ENCODE measurements around the gene HEMGN.
A peak's percentile ranks its signal among the peaks of the same experiment; 100 is the strongest.
"Not testable (repeated sequence)": the region's sequence is repeated elsewhere in the genome, so short reads cannot be mapped to it uniquely, and the experiment has no call there.

Gene HEMGN

DNA sequence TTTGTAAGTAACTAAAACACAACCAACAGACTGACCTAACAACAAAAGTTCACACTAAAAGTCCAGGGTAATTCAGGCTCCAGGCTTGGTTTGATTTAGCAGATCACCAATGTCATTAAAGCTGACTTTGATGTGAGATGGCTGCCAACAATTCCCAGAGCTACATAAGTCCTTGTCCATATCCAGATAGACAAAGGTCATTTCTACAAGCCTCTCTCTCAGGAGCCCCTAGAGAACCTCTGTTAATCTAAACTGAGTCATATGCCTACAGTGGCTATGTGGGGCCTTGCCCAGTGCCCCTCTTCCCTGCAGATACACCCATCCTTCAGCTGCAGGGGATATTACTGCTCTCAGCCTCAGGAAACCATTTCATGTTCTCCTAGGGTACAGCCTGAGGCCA lies 26.9 kb upstream of the HEMGN start:
- DNase-seq (ENCODE audit: low spot score), result no peak

DNA sequence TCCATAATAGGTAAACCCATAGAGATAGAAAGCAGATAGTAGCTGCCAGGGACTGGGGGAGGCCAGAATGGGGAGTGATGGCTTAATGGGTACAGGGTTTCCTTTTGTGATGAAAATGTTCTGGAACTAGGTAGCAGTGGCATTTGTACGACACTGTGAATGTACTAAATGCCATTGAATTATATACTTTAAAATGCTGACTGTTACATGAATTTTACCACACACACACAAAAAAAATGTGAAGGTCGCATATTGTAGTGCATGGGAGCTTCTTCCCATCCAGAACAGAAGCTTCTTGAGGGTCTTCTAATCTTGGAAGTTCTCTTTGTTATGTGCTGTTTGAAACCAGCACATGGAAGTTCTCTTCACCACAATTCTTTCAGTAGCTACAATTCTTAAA lies 25.3 kb upstream of the HEMGN start:
- DNase-seq (ENCODE audit: low spot score), result no peak

- DNase-seq (ENCODE audit: low spot score), result no peak
Observed at GRCh38 chr9:97962575-97962974, 24.6 kb upstream of the HEMGN start.

- no peak for DNase-seq (ENCODE audit: low spot score)
Observed at GRCh38 chr9:97962136-97962535, 24.2 kb upstream of the HEMGN start.

- DNase-seq (ENCODE audit: low spot score), result no peak
Observed at GRCh38 chr9:97961361-97961760, 23.4 kb upstream of the HEMGN start.

- not testable (repeated sequence) for DNase-seq (ENCODE audit: low spot score)
Observed at GRCh38 chr9:97960678-97961328, 22.8 kb upstream of the HEMGN start.

- DNase-seq (ENCODE audit: low spot score), result no peak
Observed at GRCh38 chr9:97959585-97959984, 21.6 kb upstream of the HEMGN start.

- no peak for DNase-seq (ENCODE audit: low spot score)
Observed at GRCh38 chr9:97958812-97959511, 21.0 kb upstream of the HEMGN start.

- no peak for DNase-seq (ENCODE audit: low spot score)
Observed at GRCh38 chr9:97956331-97956730, 18.4 kb upstream of the HEMGN start.

DNA sequence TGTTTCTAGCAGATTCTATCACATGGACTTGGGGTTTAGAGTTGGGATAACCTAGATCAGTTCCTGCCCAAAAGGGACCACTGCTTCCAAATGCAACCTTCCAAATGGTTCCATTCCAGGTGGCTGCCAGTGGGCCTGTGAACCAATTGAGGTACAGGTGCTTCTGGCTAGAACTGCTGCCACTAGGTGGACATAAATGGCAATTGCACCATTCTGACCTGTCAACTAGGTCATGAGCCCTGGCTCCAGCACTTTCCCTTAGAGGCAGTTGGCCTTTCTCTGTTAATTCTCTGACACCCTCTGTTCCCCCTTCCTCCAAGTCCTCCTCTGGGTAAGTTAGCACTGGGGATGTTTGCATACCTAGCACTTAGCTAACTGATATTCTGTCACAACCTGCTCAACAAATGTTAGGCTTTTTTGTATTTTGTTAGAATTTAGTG lies 16.6 kb upstream of the HEMGN start:
- DNase-seq (ENCODE audit: low spot score), result peak; percentile 73

- DNase-seq (ENCODE audit: low spot score), result not testable (repeated sequence)
Observed at GRCh38 chr9:97950873-97951272, 12.9 kb upstream of the HEMGN start.

DNA sequence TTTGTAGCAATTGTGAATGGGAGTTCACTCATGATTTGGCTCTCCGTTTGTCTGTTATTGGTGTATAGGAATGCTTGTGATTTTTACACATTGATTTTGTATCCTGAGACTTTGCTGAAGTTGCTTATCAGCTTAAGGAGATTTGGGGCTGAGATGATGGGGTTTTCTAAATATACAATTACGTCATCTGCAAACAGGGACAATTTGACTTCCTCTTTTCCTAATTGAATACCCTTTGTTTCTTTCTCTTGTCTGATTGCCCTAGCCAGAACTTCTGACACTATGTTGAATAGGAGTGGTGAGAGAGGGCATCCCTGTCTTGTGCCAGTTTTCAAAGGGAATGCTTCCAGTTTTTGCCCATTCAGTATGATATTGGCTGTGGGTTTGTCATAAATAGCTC lies 9.1 kb upstream of the HEMGN start:
- DNase-seq (ENCODE audit: low spot score), result not testable (repeated sequence)

DNA sequence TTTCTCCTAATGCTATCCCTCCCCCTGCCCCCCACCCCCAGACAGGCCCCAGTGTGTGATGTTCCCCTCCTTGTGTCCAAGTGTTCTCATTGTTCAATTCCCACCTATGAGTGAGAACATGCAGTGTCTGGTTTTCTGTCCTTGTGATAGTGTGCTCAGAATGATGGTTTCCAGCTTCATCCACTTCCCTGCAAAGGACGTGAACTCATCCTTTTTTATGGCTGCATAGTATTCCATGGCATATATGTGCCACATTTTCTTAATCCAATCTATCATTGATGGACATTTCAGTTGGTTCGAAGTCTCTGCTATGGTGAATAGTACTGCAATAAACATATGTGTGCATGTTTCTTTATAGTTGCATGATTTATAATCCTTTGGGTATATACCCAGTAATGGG lies 7.5 kb upstream of the HEMGN start:
- not testable (repeated sequence) for DNase-seq (ENCODE audit: low spot score)

DNA sequence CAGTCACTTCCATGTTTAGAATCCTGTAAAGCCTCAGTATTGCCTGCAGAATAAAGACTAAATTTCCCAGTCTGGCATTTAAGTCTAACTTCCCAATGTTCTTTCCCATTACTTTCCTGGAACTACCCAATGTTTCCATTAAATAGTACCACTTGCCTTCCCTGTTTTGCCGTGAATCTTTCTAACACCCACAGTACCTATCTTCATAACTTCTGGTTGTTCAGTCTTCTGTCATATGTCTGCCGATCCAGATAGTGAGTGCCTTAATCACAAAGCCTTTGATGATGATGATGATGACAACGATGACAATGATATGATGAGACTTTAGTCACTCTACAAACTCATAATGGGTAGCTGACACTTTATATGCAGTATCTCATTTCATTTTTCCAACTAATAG lies 6.6 kb upstream of the HEMGN start:
- no peak for DNase-seq (ENCODE audit: low spot score)

DNA sequence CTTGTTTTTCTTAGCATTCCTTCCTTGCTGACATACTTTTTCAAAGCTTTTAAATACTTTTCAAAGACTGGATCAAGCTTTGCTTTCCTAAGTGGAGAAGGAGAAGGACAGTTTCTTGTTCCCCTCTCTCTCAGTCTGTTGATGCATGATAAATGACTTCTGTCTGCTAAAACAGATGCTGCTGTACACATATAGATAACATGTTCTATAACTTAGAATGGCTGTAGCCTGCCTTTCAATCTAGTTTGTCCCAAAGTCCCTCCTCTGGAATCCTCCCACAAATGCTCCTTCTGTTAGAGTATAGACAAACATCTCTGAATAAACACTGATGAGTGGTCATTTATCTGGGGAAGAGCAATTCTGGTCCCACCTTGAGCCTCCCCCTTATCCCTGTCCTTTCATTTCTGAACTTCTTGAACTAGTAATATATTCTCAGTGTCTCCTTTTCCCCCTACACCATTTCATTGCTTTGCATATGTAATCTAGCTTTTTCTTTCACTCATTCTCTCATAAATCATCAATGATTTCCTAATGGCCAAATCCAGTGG lies 5.4 kb upstream of the HEMGN start:
- DNase-seq (ENCODE audit: low spot score), result no peak

- no peak for DNase-seq (ENCODE audit: low spot score)
Observed at GRCh38 chr9:97941323-97941722, 3.4 kb upstream of the HEMGN start.

- DNase-seq (ENCODE audit: low spot score), result no peak
Observed at GRCh38 chr9:97940741-97941140, 2.8 kb upstream of the HEMGN start.

- no peak for DNase-seq (ENCODE audit: low spot score)
Observed at GRCh38 chr9:97940233-97940632, 2.3 kb upstream of the HEMGN start.

GRCh38 chr9:97936998-97937397 lies 974 bp downstream of the HEMGN start:
- DNase-seq (ENCODE audit: low spot score), result no peak

GRCh38 chr9:97935276-97935675 lies 2.7 kb downstream of the HEMGN start:
- no peak for DNase-seq (ENCODE audit: low spot score)

- no peak for DNase-seq (ENCODE audit: low spot score)
Observed at GRCh38 chr9:97934321-97935115, 3.5 kb downstream of the HEMGN start.

DNA sequence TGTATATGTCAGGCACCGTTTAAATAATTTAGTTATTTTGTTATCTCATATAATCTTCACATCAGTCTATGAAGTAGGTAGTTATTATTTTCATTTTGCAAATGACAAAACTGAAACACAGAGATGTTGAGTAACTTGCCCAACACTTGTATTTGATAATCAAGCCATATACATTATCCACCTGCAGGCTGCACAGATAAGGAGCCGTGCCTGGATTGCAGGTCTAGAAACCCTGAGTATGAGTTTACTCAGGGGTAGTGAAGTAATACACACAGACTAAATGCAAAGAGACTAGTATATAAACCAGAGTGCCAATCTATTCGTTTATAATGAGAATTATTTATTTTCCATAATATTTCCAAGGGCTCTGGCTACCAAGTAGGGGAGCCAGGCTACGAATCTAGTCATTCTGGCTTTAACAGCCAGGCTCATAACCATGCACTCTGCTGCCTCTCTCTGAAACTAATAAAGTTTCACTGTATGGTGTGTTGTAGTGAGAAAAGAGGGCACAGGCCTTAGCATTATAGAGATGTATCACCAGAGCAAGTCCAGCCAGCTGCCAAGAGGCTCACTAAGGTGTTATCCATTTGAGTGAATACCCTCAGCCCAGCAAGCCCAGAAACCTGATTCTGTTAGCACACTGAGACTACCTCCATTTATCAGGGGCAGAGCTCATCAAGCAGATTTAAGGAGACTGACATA lies 4.5 kb downstream of the HEMGN start:
- no peak for DNase-seq (ENCODE audit: low spot score)

Measured in cerebellar cortex (tissue), 1 donor.